MM.1S (cell line): ENCODE measurements around the gene SMURF2.

Experiments
- EZH2 ChIP-seq: fragments of 300-600 bp; sonication (generic); optimal IDR thresholded peaks from 2 replicates; pipeline ENCODE3; 2017; ENCODE audit warnings: low read depth, mild to moderate bottlenecking, antibody characterized with exemption, low read length, mixed read lengths
- TF ChIP-seq, protein P1 (sequence below): fragments of 300-600 bp; sonication (generic); IDR thresholded peaks from 2 replicates; pipeline ENCODE4 v1.5.1; 2016; ENCODE audit warnings: antibody characterized with exemption, low read length, mixed read lengths

GRCh38 chr17:64632194-64632593 lies 29.9 kb downstream of the SMURF2 start:
- TF ChIP-seq, protein P1, sequence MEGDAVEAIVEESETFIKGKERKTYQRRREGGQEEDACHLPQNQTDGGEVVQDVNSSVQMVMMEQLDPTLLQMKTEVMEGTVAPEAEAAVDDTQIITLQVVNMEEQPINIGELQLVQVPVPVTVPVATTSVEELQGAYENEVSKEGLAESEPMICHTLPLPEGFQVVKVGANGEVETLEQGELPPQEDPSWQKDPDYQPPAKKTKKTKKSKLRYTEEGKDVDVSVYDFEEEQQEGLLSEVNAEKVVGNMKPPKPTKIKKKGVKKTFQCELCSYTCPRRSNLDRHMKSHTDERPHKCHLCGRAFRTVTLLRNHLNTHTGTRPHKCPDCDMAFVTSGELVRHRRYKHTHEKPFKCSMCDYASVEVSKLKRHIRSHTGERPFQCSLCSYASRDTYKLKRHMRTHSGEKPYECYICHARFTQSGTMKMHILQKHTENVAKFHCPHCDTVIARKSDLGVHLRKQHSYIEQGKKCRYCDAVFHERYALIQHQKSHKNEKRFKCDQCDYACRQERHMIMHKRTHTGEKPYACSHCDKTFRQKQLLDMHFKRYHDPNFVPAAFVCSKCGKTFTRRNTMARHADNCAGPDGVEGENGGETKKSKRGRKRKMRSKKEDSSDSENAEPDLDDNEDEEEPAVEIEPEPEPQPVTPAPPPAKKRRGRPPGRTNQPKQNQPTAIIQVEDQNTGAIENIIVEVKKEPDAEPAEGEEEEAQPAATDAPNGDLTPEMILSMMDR: no peak
- TF ChIP-seq EZH2: no peak
